NCI-H524 (cell line): Measurements from ENCODE around the gene NRXN3.

Experiments used
- DNase-seq, 2 experiments: peaks; one replicate each; lab custom pipeline; 2025; lab: John Stamatoyannopoulos, UW

The NRXN3 gene

GRCh38 chr14:78170203-78170602 lies at the start of gene NRXN3:
TSS of gene NRXN3 (plus strand) at chr14:78170373. CDS start at chr14:78243094, 72,721 bp downstream.
- DNase-seq: peak in 1 of 2 experiments; percentile 28

- DNase-seq: no peak
These were observed 47.7 kb upstream of the NRXN3 start for GRCh38 chr14:78122436-78122835.

- DNase-seq: no peak
These were observed 46.4 kb upstream of the NRXN3 start for GRCh38 chr14:78123650-78124253.

GRCh38 chr14:78127961-78128360 lies 42.2 kb upstream of the NRXN3 start:
- DNase-seq: no peak

- no peak for DNase-seq
These were observed 40.8 kb upstream of the NRXN3 start for GRCh38 chr14:78129375-78129774.

- DNase-seq: no peak
These were observed 39.8 kb upstream of the NRXN3 start for GRCh38 chr14:78130356-78130755.

- DNase-seq: no peak
These were observed 39.0 kb upstream of the NRXN3 start for GRCh38 chr14:78131201-78131600.

GRCh38 chr14:78131616-78132015 lies 38.6 kb upstream of the NRXN3 start:
- no peak for DNase-seq

GRCh38 chr14:78135450-78135891 lies 34.7 kb upstream of the NRXN3 start:
- no peak for DNase-seq

GRCh38 chr14:78136695-78137094 lies 33.5 kb upstream of the NRXN3 start:
- no peak for DNase-seq

- peak in 1 of 2 experiments; percentile 12 for DNase-seq
These were observed 28.6 kb upstream of the NRXN3 start for GRCh38 chr14:78141590-78141989.

- DNase-seq: no peak
These were observed 27.2 kb upstream of the NRXN3 start for GRCh38 chr14:78142998-78143397.

GRCh38 chr14:78143489-78144145 lies 26.6 kb upstream of the NRXN3 start:
- DNase-seq: no peak

GRCh38 chr14:78152201-78153063 lies 17.7 kb upstream of the NRXN3 start:
- no peak for DNase-seq

- peak in 1 of 2 experiments; percentile 34 for DNase-seq
These were observed 17.2 kb upstream of the NRXN3 start for GRCh38 chr14:78153064-78153341.

- peak; percentile 11 to 63 for DNase-seq
These were observed 15.3 kb upstream of the NRXN3 start for GRCh38 chr14:78154827-78155226.

- no peak for DNase-seq
These were observed 14.0 kb upstream of the NRXN3 start for GRCh38 chr14:78156196-78156595.

- DNase-seq: no peak
These were observed 12.4 kb upstream of the NRXN3 start for GRCh38 chr14:78157494-78158437.

GRCh38 chr14:78162202-78162601 lies 8.0 kb upstream of the NRXN3 start:
- DNase-seq: peak; percentile 20 to 62

- peak; percentile 35 to 71 for DNase-seq
These were observed 5.8 kb upstream of the NRXN3 start for GRCh38 chr14:78164226-78164853.

GRCh38 chr14:78172428-78172827 lies 2.3 kb downstream of the NRXN3 start:
- no peak for DNase-seq
